GM23338 (cell line): ENCODE data around the gene ZNF385B. TPM values are rescaled to one million over a fixed set of nuclear protein-coding genes. Genes with fewer than 3 reads are reported as not detected.

Experiments
- ATAC-seq: fragments of 200-7000 bp; cut with Tn5 transposase; 3 replicates; pipeline ENCODE4 v1.9.1; 2020
- DNase-seq: peaks from one replicate; pipeline ENCODE4 v3.0.0-alpha.2; 2015; ENCODE audit warnings: low spot score
- H2AFZ ChIP-seq: fragments of 200-600 bp; sonication (generic); 2 replicates; pipeline ENCODE4 v1.8.0; 2016; ENCODE audit warnings: antibody characterized with exemption, mild to moderate bottlenecking, moderate library complexity
- H3F3A ChIP-seq: fragments of 200-600 bp; sonication (generic); replicated peaks from 2 replicates; pipeline ENCODE4 v1.8.0; 2017; ENCODE audit warnings: antibody characterized with exemption, mixed run types, low read depth
- H3K27ac ChIP-seq: fragments of 200-600 bp; sonication (generic); 2 replicates; pipeline ENCODE4 v1.6.1; 2016; ENCODE audit warnings: low read depth
- H3K27me3 ChIP-seq: fragments of 200-600 bp; sonication (generic); 2 replicates; pipeline ENCODE4 v1.8.0; 2016; ENCODE audit warnings: mild to moderate bottlenecking, mixed run types, moderate library complexity; ENCODE audit not compliant: insufficient read depth
- H3K36me3 ChIP-seq: fragments of 200-600 bp; sonication (generic); 2 replicates; pipeline ENCODE4 v1.8.0; 2016; ENCODE audit warnings: mild to moderate bottlenecking; ENCODE audit not compliant: insufficient read depth
- H3K4me1 ChIP-seq: fragments of 200-600 bp; sonication (generic); 2 replicates; pipeline ENCODE4 v1.8.0; 2016; ENCODE audit warnings: mild to moderate bottlenecking, moderate library complexity; ENCODE audit not compliant: insufficient read depth
- H3K4me2 ChIP-seq: fragments of 200-600 bp; sonication (generic); 2 replicates; pipeline ENCODE4 v1.7.1; 2017; ENCODE audit warnings: mixed run types
- H3K4me3 ChIP-seq: fragments of 200-600 bp; sonication (generic); 2 replicates; pipeline ENCODE4 v1.6.1; 2016; ENCODE audit warnings: mixed run types
- H3K79me2 ChIP-seq: fragments of 200-600 bp; sonication (generic); replicated peaks from 2 replicates; pipeline ENCODE4 v1.8.0; 2017; ENCODE audit warnings: mild to moderate bottlenecking; ENCODE audit not compliant: insufficient read depth
- H3K9me2 ChIP-seq: fragments of 200-600 bp; sonication (generic); 2 replicates; pipeline ENCODE4 v1.8.0; 2017; ENCODE audit not compliant: insufficient read depth
- H4K20me1 ChIP-seq: fragments of 200-600 bp; sonication (generic); replicated peaks from 2 replicates; pipeline ENCODE4 v1.8.0; 2017; ENCODE audit warnings: mild to moderate bottlenecking; ENCODE audit not compliant: insufficient read depth
- H3K27ac Mint-ChIP-seq: 2 replicates; pipeline ENCODE4 v1.8.0; 2020; ENCODE audit warnings: inconsistent platforms, mild to moderate bottlenecking, moderate library complexity, mixed read lengths
- H3K27me3 Mint-ChIP-seq: 3 replicates; pipeline ENCODE4 v1.8.0; 2022; ENCODE audit warnings: low read depth, mild to moderate bottlenecking, moderate library complexity, mixed read lengths, inconsistent platforms; ENCODE audit not compliant: insufficient read depth, poor library complexity
- H3K36me3 Mint-ChIP-seq: 3 replicates; pipeline ENCODE4 v1.8.0; 2021; ENCODE audit warnings: low read depth, mild to moderate bottlenecking, inconsistent platforms, moderate library complexity, mixed read lengths
- H3K4me1 Mint-ChIP-seq: 3 replicates; pipeline ENCODE4 v1.8.0; 2020; ENCODE audit warnings: mild to moderate bottlenecking, inconsistent platforms, mixed read lengths
- H3K4me3 Mint-ChIP-seq: 3 replicates; pipeline ENCODE4 v1.8.0; 2021; ENCODE audit warnings: moderate library complexity, mild to moderate bottlenecking, inconsistent platforms, mixed read lengths
- H3K9me3 Mint-ChIP-seq: 3 replicates; pipeline ENCODE4 v1.8.0; 2020; ENCODE audit warnings: moderate library complexity, mild to moderate bottlenecking, inconsistent platforms, mixed read lengths
- CREB1 ChIP-seq: fragments of 250-450 bp; sonication (Bioruptor Pico); IDR thresholded peaks from 2 replicates; pipeline ENCODE4 v1.5.0; 2020; ENCODE audit warnings: low read depth, mild to moderate bottlenecking, moderate library complexity
- CTCF ChIP-seq, 2 experiments: fragments of 200-600 bp in 1 of 2; sonication (generic) in 1 of 2; conservative IDR thresholded peaks; 2 replicates each; pipeline versions ENCODE4 v1.5.1 to v1.6.1; 2016 to 2017; ENCODE audit warnings: antibody characterized with exemption in 2 of 2, low read depth in 2 of 2, mild to moderate bottlenecking in 2 of 2, moderate library complexity in 1 of 2
- ETS1 ChIP-seq: IDR thresholded peaks from 2 replicates; pipeline ENCODE4 v1.6.1; 2016; ENCODE audit warnings: antibody characterized with exemption
- EZH2 ChIP-seq: fragments of 200-600 bp; sonication (generic); IDR thresholded peaks from one replicate; pipeline ENCODE4 v1.8.0; 2017; ENCODE audit warnings: antibody characterized with exemption, mild to moderate bottlenecking, low read depth; ENCODE audit not compliant: unreplicated experiment
- EZH2phosphoT487 ChIP-seq: fragments of 200-600 bp; sonication (generic); IDR thresholded peaks from one replicate; pipeline ENCODE4 v1.8.1; 2018; ENCODE audit warnings: antibody characterized with exemption; ENCODE audit not compliant: unreplicated experiment
- JUNB ChIP-seq: IDR thresholded peaks from one replicate; pipeline ENCODE4 v1.6.1; 2016; ENCODE audit warnings: antibody characterized with exemption; ENCODE audit not compliant: unreplicated experiment
- NANOG ChIP-seq: IDR thresholded peaks from 2 replicates; pipeline ENCODE4 v1.6.1; 2016; ENCODE audit warnings: antibody characterized with exemption, borderline replicate concordance
- POLR2AphosphoS5 ChIP-seq: IDR thresholded peaks from 2 replicates; pipeline ENCODE4 v1.6.1; 2016; ENCODE audit warnings: antibody characterized with exemption, low read depth
- REST ChIP-seq: IDR thresholded peaks from one replicate; pipeline ENCODE4 v1.6.1; 2018; ENCODE audit warnings: antibody characterized with exemption; ENCODE audit not compliant: unreplicated experiment
- STAT1 ChIP-seq: IDR thresholded peaks from one replicate; pipeline ENCODE4 v1.6.1; 2016; ENCODE audit warnings: antibody characterized with exemption; ENCODE audit not compliant: unreplicated experiment
- ZNF114 ChIP-seq: fragments of 250-450 bp; sonication (Bioruptor Pico); IDR thresholded peaks from 2 replicates; pipeline ENCODE4 v1.5.0; 2020; ENCODE audit warnings: mild to moderate bottlenecking, moderate library complexity
- ZNF331 ChIP-seq: fragments of 250-450 bp; sonication (Bioruptor Pico); IDR thresholded peaks from 2 replicates; pipeline ENCODE4 v1.5.0; 2020; ENCODE audit warnings: low read depth, mild to moderate bottlenecking, moderate library complexity
- ZNF462 ChIP-seq: fragments of 250-450 bp; sonication (Bioruptor Pico); IDR thresholded peaks from 2 replicates; pipeline ENCODE4 v1.5.0; 2020; ENCODE audit warnings: mild to moderate bottlenecking, moderate library complexity
- polyA plus RNA-seq: library from polyadenylated mRNA; unstranded; fragments of >200 nt; fragmentation: Nextera tagmentation; extraction: Ambion mirVana; gene quantifications from 2 replicates; pipeline ENCODE4 v1.2.1, GENCODE V29; 2016
- total RNA-seq: library from RNA; depleted of rRNA; stranded (reverse); fragments of >200 nt; shearing (Covaris generic); gene quantifications from 2 replicates; pipeline ENCODE4 v1.2.3, GENCODE V29; 2014

The ZNF385B gene
- total and polyA plus RNA-seq, 2 experiments from 2014 or later = 1.5 to 4.6 TPM

- H3K27me3 Mint-ChIP-seq = no peaks in the 10 kb centered on the region
- DNase-seq = no peak
- Histone ChIP-seq H3K4me2 (no peak overlapping the region), H3K27ac (no peak overlapping the region), H3F3A (no peaks in the 10 kb centered on the region), H2AFZ (no peak overlapping the region), H3K27me3 (no peaks in the 10 kb centered on the region), H4K20me1 (no peaks in the 10 kb centered on the region), H3K36me3 (no peaks in the 10 kb centered on the region), H3K9me2 (no peaks in the 10 kb centered on the region), H3K4me3 (no peak overlapping the region), H3K79me2 (no peaks in the 10 kb centered on the region), H3K4me1 (peaks cover 12% of the 10 kb centered on the region)
- peak; percentile 61 for ATAC-seq
- no peak overlapping the region for H3K4me3 Mint-ChIP-seq
- H3K9me3 Mint-ChIP-seq = no peaks in the 10 kb centered on the region
- peaks cover 10% of the 10 kb centered on the region for H3K4me1 Mint-ChIP-seq
- no peak overlapping the region for H3K27ac Mint-ChIP-seq
- no peaks in the 10 kb centered on the region for H3K36me3 Mint-ChIP-seq
- TF ChIP-seq STAT1 (no peak), ZNF331 (CRISPR knock-in tag) (no peak), CTCF (conservative IDR thresholded peaks at IDR 0.05; ENCODE audit: low read depth in 2 of 2) (no peak), CREB1 (CRISPR knock-in tag) (no peak), ZNF462 (CRISPR knock-in tag) (no peak), ETS1 (no peak), POLR2AphosphoS5 (no peak), REST (no peak), EZH2phosphoT487 (no peak), EZH2 (no peak), NANOG (no peak), JUNB (no peak), ZNF114 (no peak)
Measured at GRCh38 chr2:179558010-179558934, 303.1 kb downstream of the ZNF385B start.
